HepG2 (cell line): ENCODE measurements around the gene TMED9. TPM values are rescaled to one million over a fixed set of nuclear protein-coding genes. Genes with fewer than 3 reads are reported as not detected.
A peak's percentile ranks its signal among the peaks of the same experiment; 100 is the strongest.

ENCODE experiments used
- ADNP ChIP-seq: sonication (generic); formaldehyde crosslinking; IDR thresholded peaks from 2 replicates; pipeline ENCODE4 v1.4.0; 2020; ENCODE audit warnings: missing genetic modification reagents
- ARNTL ChIP-seq: sonication (generic); formaldehyde crosslinking; IDR thresholded peaks from 2 replicates; pipeline ENCODE4 v1.4.0; 2020; ENCODE audit warnings: mild to moderate bottlenecking, missing genetic modification reagents
- BCL3 ChIP-seq: sonication (generic); formaldehyde crosslinking; IDR thresholded peaks from 2 replicates; pipeline ENCODE4 v1.5.1; 2020; ENCODE audit warnings: mild to moderate bottlenecking, missing genetic modification reagents, moderate library complexity
- CHD2 ChIP-seq: IDR thresholded peaks from 2 replicates; pipeline ENCODE4 v1.6.1; 2011; ENCODE audit warnings: low read depth, low read length, improper control_type of control experiment
- HDAC1 ChIP-seq: sonication (generic); formaldehyde crosslinking; IDR thresholded peaks from 2 replicates; pipeline ENCODE4 v1.5.1; 2020; ENCODE audit warnings: mild to moderate bottlenecking, missing genetic modification reagents
- HNF4A ChIP-seq: sonication (generic); formaldehyde crosslinking; IDR thresholded peaks from 2 replicates; pipeline ENCODE4 v1.4.0; 2020; ENCODE audit warnings: missing genetic modification reagents
- ISL2 ChIP-seq: sonication (generic); formaldehyde crosslinking; IDR thresholded peaks from 2 replicates; pipeline ENCODE4 v1.5.0; 2020; ENCODE audit warnings: missing genetic modification reagents
- NR2F2 ChIP-seq: IDR thresholded peaks from 2 replicates; pipeline ENCODE4 v1.6.1; 2012; ENCODE audit warnings: low read depth, inconsistent platforms, borderline replicate concordance
- NR2F6 ChIP-seq, 2 experiments: IDR thresholded peaks; 2 replicates each; pipeline ENCODE4 v1.6.1; 2016; ENCODE audit warnings: antibody characterized with exemption in 1 of 2, mild to moderate bottlenecking in 1 of 2
- SALL1 ChIP-seq: sonication (generic); formaldehyde crosslinking; IDR thresholded peaks from 2 replicates; pipeline ENCODE4 v1.8.0; 2022; ENCODE audit warnings: mild to moderate bottlenecking, missing genetic modification reagents
- STAT6 ChIP-seq: sonication (generic); formaldehyde crosslinking; IDR thresholded peaks from 2 replicates; pipeline ENCODE4 v1.4.0; 2020; ENCODE audit warnings: missing genetic modification reagents, mild to moderate bottlenecking, borderline replicate concordance
- TCF7 ChIP-seq: sonication (generic); IDR thresholded peaks from 2 replicates; pipeline ENCODE4 v1.6.1; 2016; ENCODE audit warnings: antibody characterized with exemption, low read depth
- THAP11 ChIP-seq: IDR thresholded peaks from 2 replicates; pipeline ENCODE4 v1.6.1; 2016; ENCODE audit warnings: missing biosample characterization, missing genetic modification reagents
- YEATS4 ChIP-seq: sonication (generic); formaldehyde crosslinking; IDR thresholded peaks from 2 replicates; pipeline ENCODE4 v1.4.0; 2020; ENCODE audit warnings: missing genetic modification reagents, borderline replicate concordance
- ZBED4 ChIP-seq: sonication (generic); formaldehyde crosslinking; IDR thresholded peaks from 2 replicates; pipeline ENCODE4 v1.4.0; 2020; ENCODE audit warnings: missing genetic modification reagents, borderline replicate concordance
- ZBTB43 ChIP-seq: sonication (generic); formaldehyde crosslinking; conservative IDR thresholded peaks from 2 replicates; pipeline ENCODE4 v1.4.0; 2020; ENCODE audit warnings: missing genetic modification reagents
- ZNF567 ChIP-seq: sonication (generic); formaldehyde crosslinking; IDR thresholded peaks from 2 replicates; pipeline ENCODE4 v1.8.1; 2023; ENCODE audit warnings: mild to moderate bottlenecking, missing genetic modification reagents, borderline replicate concordance
- polyA plus RNA-seq, 8 experiments: library from polyadenylated mRNA; depleted of rRNA in 3 of 8; stranded (reverse) in 7 of 8; unstranded in 1 of 8; fragments of >200 nt; fragmentation: Illumina TruSeq in 4 of 8; extraction: Trizol in 4 of 8; gene quantifications; 2 replicates each; pipeline versions ENCODE4 v1.2.1 to v1.2.3, GENCODE V29; 2011 to 2016; ENCODE audit warnings: low read depth in 4 of 8, missing spikeins in 1 of 8, mixed read lengths in 1 of 8; ENCODE audit not compliant: insufficient read depth in 1 of 8
- total RNA-seq, 5 experiments: library from RNA; depleted of rRNA; stranded (reverse); fragments of >200 nt; fragmentation: Illumina TruSeq; extraction: Trizol; gene quantifications; 2 replicates each; pipeline ENCODE4 v1.2.3, GENCODE V29; 2016; ENCODE audit warnings: low read depth in 1 of 5

TMED9 gene
- total and polyA plus RNA-seq, 2 of the 13 experiments (the other 11 are each of a cell fraction or from before 2014, with no cell fraction given) = 161 to 350 TPM

- TF ChIP-seq NR2F6 (IDR thresholded peaks at IDR 0.05) = peak; percentile 76
- TF ChIP-seq NR2F6 (CRISPR knock-in tag; IDR thresholded peaks at IDR 0.05) = peak; percentile 43; the same call in 1 of the 2 replicates
- TF ChIP-seq HDAC1 (CRISPR knock-in tag) = peak; percentile 78
- no peak for TF ChIP-seq CHD2
- 0 out of 2 replicates have a peak, but pooled peaks have one; percentile 44 for TF ChIP-seq ARNTL (CRISPR knock-in tag)
- peak; percentile 83 for TF ChIP-seq SALL1 (CRISPR knock-in tag)
- no peak for TF ChIP-seq ZNF567 (CRISPR knock-in tag)
- TF ChIP-seq YEATS4 = 0 out of 2 replicates have a peak, but pooled peaks have one; percentile 42
- TF ChIP-seq ZBED4 (CRISPR knock-in tag) = no peak
- TF ChIP-seq ZBTB43 (CRISPR knock-in tag) = 0 out of 2 replicates have a peak, but pooled peaks have one; percentile 64
- TF ChIP-seq NR2F2 = peak; percentile 52; the same call in 1 of the 2 replicates
- TF ChIP-seq HNF4A (CRISPR knock-in tag) = peak; percentile 37; the same call in 1 of the 2 replicates
- no peak for TF ChIP-seq BCL3 (CRISPR knock-in tag)
- TF ChIP-seq STAT6 (CRISPR knock-in tag) = no peak
- TF ChIP-seq ISL2 (CRISPR knock-in tag) = peak; percentile 81
- TF ChIP-seq THAP11 (CRISPR knock-in tag) = peak; percentile 77
- peak; percentile 82 for TF ChIP-seq TCF7
- no peak for TF ChIP-seq ADNP (CRISPR knock-in tag)
Observed at GRCh38 chr5:177588413-177588909, 3.5 kb upstream of the TMED9 start (continued).
